Endometrial microvascular endothelial cells (primary cell): ENCODE data around the gene ZNF865. TPM values are rescaled to one million over a fixed set of nuclear protein-coding genes. Genes with fewer than 3 reads are reported as not detected.

Experiments
- total RNA-seq: library from RNA; depleted of rRNA; stranded (reverse); fragments of >200 nt; gene quantifications from one replicate; pipeline ENCODE4 v1.2.3, GENCODE V29; 2015; ENCODE audit errors: inconsistent ontology term

The ZNF865 gene
- total RNA-seq, 1 donor from 2014 or later: 3.3 TPM

Other genes with a start within 250 kb of the ZNF865 start
- not detected for gene GARIN5B, start 242.4 kb upstream of the ZNF865 start, total RNA-seq
- not detected for gene IL11, start 235.2 kb upstream of the ZNF865 start, total RNA-seq
- not detected for gene TMEM190, start 228.8 kb upstream of the ZNF865 start, total RNA-seq
- not detected for gene TMEM238, start 221.4 kb upstream of the ZNF865 start, total RNA-seq
- 298 TPM for gene RPL28, start 219.7 kb upstream of the ZNF865 start, total RNA-seq
- 101 TPM for gene UBE2S, start 197.9 kb upstream of the ZNF865 start, total RNA-seq
- not detected for gene SHISA7, start 162.3 kb upstream of the ZNF865 start, total RNA-seq
- gene ISOC2, start 144.0 kb upstream of the ZNF865 start, total RNA-seq: 58.8 TPM
- gene C19orf85, start 140.9 kb upstream of the ZNF865 start, total RNA-seq: not detected
- 4.6 TPM for gene ZNF628, start 129.0 kb upstream of the ZNF865 start, total RNA-seq
- 8.5 TPM for gene NAT14, start 120.5 kb upstream of the ZNF865 start, total RNA-seq
- gene SSC5D, start 117.2 kb upstream of the ZNF865 start, total RNA-seq: 1.1 TPM
- not detected for gene SBK2, start 68.5 kb upstream of the ZNF865 start, total RNA-seq
- not detected for gene SBK3, start 60.1 kb upstream of the ZNF865 start, total RNA-seq
- gene ZNF579, start 24.8 kb upstream of the ZNF865 start, total RNA-seq: 4.8 TPM
- gene FIZ1, start 6.1 kb upstream of the ZNF865 start, total RNA-seq: 0.93 TPM
- 16.7 TPM for gene ZNF524, start 5.4 kb upstream of the ZNF865 start, total RNA-seq
- gene ZNF784, start 18.9 kb downstream of the ZNF865 start, total RNA-seq: 1.0 TPM
- gene ZNF580, start 35.4 kb downstream of the ZNF865 start, total RNA-seq: 11.1 TPM
- 9.8 TPM for gene ZNF581, start 38.0 kb downstream of the ZNF865 start, total RNA-seq
- gene CCDC106, start 42.6 kb downstream of the ZNF865 start, total RNA-seq: 13.0 TPM
- 215 TPM for gene U2AF2, start 49.4 kb downstream of the ZNF865 start, total RNA-seq
- gene EPN1, start 69.6 kb downstream of the ZNF865 start, total RNA-seq: 155 TPM
- gene NLRP9, start 132.8 kb downstream of the ZNF865 start, total RNA-seq: not detected
- not detected for gene RFPL4A, start 153.4 kb downstream of the ZNF865 start, total RNA-seq
- gene RFPL4AL1, start 163.5 kb downstream of the ZNF865 start, total RNA-seq: not detected
- gene NLRP11, start 226.4 kb downstream of the ZNF865 start, total RNA-seq: not detected
- not detected for gene NLRP4, start 230.9 kb downstream of the ZNF865 start, total RNA-seq